Measurements from ENCODE around the gene RHOJ. TPM values are rescaled to one million over a fixed set of nuclear protein-coding genes. Genes with fewer than 3 reads are reported as not detected.

The RHOJ gene
- total RNA-seq, 1 donor = 0.43 TPM

GRCh38 chr14:63191211-63191610 lies 13.0 kb upstream of the RHOJ start:
- no peak for TF ChIP-seq CTCF (IDR thresholded peaks at IDR 0.05; ENCODE audit: insufficient read depth, low read depth, low read length)
- DNase-seq (ENCODE audit: low read depth) = no peak
- no peak overlapping the region for H3K4me3 ChIP-seq (ENCODE audit: low read depth, low read length)

GRCh38 chr14:63192085-63192484 lies 12.2 kb upstream of the RHOJ start:
- no peak for TF ChIP-seq CTCF (IDR thresholded peaks at IDR 0.05; ENCODE audit: insufficient read depth, low read depth, low read length)
- no peak overlapping the region for H3K4me3 ChIP-seq (ENCODE audit: low read depth, low read length)
- DNase-seq (ENCODE audit: low read depth) = no peak

GRCh38 chr14:63193236-63193635 lies 11.0 kb upstream of the RHOJ start:
- no peak for TF ChIP-seq CTCF (IDR thresholded peaks at IDR 0.05; ENCODE audit: insufficient read depth, low read depth, low read length)
- no peak overlapping the region for H3K4me3 ChIP-seq (ENCODE audit: low read depth, low read length)
- DNase-seq (ENCODE audit: low read depth) = no peak

GRCh38 chr14:63200035-63200740 lies 4.1 kb upstream of the RHOJ start:
- TF ChIP-seq CTCF (IDR thresholded peaks at IDR 0.05; ENCODE audit: insufficient read depth, low read depth, low read length) = no peak
- H3K4me3 ChIP-seq (ENCODE audit: low read depth, low read length) = no peak overlapping the region
- no peak for DNase-seq (ENCODE audit: low read depth)

GRCh38 chr14:63200767-63201166 lies 3.5 kb upstream of the RHOJ start:
- DNase-seq (ENCODE audit: low read depth) = no peak
- TF ChIP-seq CTCF (IDR thresholded peaks at IDR 0.05; ENCODE audit: insufficient read depth, low read depth, low read length) = no peak
- no peak overlapping the region for H3K4me3 ChIP-seq (ENCODE audit: low read depth, low read length)

- no peak for DNase-seq (ENCODE audit: low read depth)
- TF ChIP-seq CTCF (IDR thresholded peaks at IDR 0.05; ENCODE audit: insufficient read depth, low read depth, low read length) = no peak
- no peak overlapping the region for H3K4me3 ChIP-seq (ENCODE audit: low read depth, low read length)
Measured at GRCh38 chr14:63203015-63203414, 1.2 kb upstream of the RHOJ start.

Measured in fibroblast of villous mesenchyme (primary cell).